ENCODE data around the gene CASP14. TPM values are rescaled to one million over a fixed set of nuclear protein-coding genes. Genes with fewer than 3 reads are reported as not detected.
"Not testable (repeated sequence)": the region's sequence is repeated elsewhere in the genome, so short reads cannot be mapped to it uniquely, and the experiment has no call there.

Gene CASP14
- total RNA-seq, 1 experiment from 2014 or later: not detected

DNA sequence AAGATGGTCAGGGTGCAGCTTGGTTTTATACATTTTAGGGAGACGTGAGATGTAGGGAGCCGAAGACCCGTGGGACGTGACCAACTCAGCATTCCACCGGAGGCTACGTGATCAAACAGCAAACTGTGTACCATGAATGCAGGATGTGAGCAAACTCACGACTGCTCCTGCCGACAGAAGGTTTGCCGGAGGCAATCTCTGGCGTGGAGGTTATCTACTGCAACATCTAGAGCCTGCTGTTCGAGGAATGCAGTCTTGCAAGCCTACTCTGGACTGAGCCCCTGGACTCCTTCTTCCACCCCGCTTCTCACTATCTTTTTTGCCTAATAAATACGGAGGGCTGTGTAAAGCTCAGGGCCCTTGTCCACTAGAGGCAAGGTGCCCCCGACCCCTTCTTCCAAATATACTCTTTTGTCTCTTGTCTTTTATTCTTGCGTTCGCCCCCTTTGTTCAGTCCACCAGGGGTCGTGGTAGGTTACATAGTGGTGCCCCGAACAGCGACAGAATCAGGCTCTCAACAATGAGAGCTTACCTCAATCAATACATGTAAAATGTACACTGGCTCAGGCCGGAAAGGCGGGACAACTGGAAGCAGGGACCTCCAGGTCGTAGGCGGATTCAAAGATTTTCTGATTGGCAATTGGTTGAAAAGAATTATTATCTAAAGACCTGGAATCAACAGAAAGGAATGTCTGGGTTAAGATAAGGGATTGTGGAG, 23.8 kb downstream of the CASP14 start:
- peak; percentile 45 for DNase-seq (ENCODE audit: low spot score)

DNA sequence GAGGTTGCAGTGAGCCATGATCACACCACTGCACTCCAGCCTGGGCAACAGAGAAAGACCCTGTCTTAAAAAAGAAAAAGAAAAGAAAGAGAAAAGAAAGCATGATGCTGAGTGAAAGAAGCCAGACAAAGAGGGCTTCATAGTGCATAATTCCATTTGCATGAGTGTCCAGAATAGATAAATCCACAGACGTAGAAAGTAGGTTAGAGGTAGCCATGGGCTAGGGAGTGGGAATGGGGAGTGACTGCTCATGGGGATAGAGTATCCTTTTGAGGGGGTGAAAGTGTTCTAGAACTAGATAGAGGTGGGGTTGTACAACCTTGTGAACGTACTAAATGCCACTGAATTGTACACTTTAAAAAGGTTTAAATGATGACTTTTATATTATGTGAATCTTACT, 25.1 kb downstream of the CASP14 start:
- DNase-seq (ENCODE audit: low spot score): no peak

DNA sequence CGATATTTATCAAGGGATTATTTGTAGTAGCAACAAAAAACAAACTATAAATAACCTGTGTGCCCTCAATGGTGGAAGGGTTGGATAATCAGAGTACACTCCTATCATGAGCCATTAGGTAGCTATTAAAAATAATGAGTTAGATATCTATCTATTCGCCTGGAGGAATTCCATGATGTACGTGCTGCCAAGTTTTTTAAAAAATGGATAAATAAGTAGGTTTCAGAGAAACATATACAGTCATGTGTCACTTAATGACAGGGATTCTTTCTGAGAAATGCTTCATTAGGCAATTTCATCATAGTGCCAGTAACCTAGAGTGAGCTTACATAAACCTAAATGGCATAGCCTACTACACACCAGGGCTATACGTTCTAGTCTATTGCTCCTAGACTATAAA, 26.5 kb downstream of the CASP14 start:
- DNase-seq (ENCODE audit: low spot score): no peak

DNA sequence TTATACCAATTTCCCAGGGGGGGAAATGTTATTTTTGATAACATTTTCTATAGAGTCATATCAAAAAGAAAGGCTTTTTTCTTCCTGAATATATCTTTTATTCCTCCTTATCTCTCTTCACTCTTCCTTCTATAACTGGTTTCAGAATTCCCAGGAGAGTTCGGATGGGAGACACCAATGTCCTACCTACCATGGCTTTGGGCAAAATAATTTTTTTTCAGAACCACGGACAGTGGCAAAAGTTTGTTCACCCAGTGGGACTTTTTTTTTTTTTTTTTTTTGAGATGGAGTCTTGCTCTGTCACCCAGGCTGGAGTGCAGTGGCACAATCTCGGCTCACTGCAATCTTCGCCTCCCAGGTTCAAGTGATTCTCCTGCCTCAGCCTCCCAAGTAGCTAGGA, 30.7 kb downstream of the CASP14 start:
- not testable (repeated sequence) for DNase-seq (ENCODE audit: low spot score)

DNA sequence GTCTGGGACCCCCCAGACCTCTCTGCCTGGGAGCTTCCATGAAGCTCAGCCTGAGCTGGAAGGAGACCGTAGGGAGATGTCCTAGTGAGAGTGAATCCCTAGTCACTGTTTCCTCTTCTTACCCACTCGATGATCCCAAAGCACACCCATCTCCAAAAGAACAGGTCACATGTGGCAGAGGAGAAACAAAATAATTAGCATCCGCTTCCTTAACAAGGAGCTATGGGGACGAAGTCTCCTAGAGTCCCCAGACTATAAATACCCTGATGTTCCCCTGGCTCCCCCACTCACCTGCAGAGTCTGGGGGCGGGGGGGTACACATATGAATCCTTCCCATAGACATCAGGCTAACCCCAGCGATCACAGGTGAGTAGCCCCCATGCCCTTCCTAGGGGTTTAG, 32.6 kb downstream of the CASP14 start, which contains the start of gene OR1I1:
Gene OR1I1, plus strand, starts transcription at position 301 of the 400 bp plus-strand sequence. CDS start 4,855 bp downstream, outside the sequence.
- DNase-seq (ENCODE audit: low spot score): no peak

DNA sequence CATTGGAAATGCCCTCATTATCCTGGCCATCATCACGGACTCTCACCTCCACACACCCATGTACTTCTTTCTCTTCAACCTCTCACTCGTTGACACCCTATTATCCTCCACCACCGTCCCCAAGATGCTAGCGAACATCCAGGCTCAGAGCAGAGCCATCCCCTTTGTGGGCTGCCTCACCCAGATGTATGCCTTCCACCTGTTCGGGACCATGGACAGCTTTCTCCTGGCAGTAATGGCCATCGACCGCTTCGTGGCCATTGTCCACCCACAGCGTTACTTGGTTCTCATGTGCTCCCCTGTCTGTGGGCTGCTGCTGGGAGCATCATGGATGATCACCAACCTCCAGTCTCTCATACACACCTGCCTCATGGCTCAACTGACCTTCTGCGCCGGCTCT, 37.9 kb downstream of the CASP14 start:
- DNase-seq (ENCODE audit: low spot score): no peak

DNA sequence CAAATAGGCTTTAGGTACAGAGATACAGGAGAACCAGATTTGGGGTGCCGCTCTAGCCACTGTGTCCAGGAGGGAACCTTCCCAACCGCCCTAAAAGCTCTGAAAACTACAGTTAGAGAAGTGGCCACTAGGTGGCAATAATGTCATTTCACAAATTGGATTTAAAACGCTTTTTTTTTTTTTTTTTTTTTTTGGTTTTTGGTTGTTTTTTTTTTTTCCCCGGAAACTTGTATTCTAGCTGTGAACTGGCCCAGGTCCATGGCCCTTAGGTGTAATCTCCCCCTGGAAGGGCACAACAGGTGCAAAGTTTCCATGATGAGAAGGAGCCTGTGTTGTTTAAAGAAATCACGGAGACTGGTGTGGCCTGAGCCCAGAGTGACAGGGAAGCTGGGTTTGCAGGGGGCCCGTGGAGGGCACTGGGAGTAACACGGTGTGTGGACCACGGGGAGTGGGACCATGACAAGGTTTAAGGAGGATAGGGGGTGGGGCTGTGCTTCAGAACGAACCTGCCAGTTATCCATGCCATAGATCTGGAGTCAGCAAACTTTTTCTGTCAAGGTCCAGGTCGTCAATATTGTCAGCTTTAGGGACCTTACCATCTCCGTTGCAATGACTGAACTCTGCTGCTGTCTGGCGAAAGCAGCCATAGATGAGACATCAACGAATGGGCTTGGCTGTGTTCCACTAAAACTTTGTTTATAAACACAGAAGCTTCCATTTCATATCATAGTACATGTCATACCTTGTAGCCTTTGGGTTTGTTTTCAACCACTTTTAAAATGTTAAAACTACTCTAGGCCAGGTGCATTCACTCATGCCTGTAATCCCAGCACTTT, 42.9 kb downstream of the CASP14 start:
- DNase-seq (ENCODE audit: low spot score): peak; percentile 53

DNA sequence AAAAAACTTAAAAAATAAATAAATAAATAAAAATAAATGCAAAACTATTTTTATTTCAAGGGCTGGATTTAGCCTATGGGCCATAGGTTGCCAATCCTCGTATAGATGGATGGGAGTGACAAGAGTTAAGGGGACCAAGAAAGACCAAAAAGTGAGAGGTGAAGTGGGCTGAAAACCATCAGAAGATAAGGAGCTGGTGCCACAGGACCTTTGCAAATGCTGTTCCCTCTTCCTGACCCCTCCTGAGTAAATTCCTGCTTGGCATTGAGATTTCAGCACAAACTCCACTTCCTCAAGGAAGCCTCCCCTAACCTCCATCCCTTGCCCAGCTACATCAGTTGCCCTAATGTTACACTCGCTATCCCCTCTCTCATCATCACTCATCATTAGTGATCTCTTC, 43.7 kb downstream of the CASP14 start:
- no peak for DNase-seq (ENCODE audit: low spot score)

DNA sequence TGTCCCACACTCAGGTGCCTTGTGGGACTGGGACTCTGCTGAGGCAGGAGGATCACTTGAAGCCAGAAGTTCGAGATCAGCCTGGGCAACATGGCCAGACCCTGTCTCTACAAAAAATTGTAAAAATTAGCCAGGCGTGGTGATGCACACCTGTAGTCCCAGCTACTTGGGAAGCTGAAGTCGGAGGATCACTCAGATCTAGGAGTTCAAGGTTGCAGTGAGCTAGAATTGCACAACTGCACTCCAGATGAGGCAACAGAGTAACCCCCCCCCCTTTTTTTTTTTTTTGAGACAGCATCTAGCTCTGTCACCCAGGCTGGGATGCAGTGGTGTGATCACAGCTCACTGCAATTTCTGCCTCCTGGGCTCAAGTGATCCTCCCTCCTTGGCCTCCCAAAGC, 46.9 kb downstream of the CASP14 start:
- no peak for DNase-seq (ENCODE audit: low spot score)

DNA sequence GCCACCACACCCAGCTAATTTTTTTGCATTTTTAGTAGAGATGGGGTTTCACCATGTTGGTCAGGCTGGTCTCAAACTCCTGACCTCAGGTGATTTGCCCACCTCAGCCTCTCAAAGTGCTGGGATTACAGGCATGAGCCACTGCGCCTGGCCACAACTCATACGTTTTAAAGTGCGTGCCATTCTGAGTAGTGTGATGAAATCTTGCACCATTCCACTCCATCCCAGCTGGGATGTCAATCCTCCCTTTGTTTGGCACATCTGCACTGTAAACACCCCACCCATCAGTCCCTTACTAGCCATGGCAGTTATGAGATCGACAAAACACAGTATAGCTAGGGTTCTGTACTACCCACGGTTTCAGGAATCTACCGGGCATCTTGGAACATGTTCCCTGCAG, 48.7 kb downstream of the CASP14 start:
- DNase-seq (ENCODE audit: low spot score): not testable (repeated sequence)

DNA sequence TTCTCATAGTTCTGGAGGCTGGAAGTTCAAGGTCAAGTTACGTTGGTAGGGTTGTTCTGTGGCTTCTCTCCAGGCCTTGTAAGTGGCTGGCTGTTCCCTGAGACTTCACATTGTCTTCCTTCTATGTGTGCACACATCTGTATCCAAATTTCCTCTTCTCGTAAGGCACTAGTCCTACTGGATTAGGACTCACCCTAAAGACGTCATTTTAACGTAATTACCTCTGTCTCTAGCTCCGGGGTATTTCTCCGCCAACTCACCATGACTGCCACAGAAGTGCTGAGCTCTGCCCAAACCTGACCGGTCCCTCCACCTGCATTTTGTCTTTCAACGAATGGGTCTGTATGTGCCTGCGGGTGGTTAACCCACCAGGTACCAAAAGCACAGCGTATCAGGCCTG, 49.2 kb downstream of the CASP14 start:
- DNase-seq (ENCODE audit: low spot score): no peak

DNA sequence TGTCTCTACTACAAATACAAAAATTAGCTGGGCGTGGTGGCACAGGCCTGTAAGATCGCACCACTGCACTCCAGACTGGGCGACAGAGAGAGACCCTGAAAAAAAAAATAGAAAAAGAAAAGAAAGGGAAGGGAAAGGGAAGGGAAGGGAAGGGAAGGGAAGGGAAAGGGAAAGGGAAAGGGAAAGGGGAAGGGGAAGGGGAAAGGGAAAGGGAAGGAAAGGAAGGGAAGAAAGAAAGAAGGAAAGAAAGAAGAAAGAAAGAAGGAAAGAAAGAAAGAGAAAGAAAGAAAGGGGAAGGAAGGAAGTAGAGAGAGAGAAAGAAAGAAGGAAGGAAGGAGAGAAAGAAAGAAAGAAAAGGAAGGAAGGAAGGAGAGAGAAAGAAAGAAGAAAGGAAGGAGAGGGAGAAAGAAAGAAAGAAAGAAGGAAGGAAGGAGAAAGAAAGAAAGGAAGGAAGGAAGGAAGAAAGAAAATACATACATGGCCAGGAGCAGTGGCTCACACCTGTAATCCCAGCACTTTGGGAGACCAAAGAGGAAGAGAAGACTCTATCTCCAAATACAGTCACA, 49.8 kb downstream of the CASP14 start:
- DNase-seq (ENCODE audit: low spot score): no peak

DNA sequence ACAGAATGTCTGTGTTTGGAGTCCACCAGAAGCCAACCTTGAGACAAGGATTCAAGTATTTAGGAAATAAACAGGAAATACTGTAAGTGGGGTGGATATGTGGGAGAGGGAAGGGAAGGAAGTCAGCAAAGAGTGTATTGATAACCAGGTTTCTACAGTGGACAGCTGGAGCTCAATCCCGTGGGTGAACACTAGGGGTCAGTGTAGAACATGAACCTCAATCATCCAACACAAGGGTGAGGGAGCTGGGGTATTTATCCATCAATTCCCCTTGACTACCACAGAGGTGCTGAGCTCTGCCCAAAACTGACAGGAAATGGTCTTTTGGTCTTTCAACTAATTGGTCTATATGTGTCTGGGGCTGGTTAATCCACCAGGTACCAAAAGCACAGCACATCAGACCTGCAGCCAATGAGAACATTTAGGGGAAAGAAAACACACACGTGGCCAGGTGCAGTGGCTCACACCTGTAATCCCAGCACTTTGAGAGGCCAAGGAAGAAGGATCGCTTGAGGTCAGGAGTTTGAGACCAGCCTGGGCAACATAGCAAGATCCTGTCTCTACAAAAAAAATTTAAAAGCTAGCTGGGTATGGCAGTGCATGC, 52.3 kb downstream of the CASP14 start:
- DNase-seq (ENCODE audit: low spot score): no peak

DNA sequence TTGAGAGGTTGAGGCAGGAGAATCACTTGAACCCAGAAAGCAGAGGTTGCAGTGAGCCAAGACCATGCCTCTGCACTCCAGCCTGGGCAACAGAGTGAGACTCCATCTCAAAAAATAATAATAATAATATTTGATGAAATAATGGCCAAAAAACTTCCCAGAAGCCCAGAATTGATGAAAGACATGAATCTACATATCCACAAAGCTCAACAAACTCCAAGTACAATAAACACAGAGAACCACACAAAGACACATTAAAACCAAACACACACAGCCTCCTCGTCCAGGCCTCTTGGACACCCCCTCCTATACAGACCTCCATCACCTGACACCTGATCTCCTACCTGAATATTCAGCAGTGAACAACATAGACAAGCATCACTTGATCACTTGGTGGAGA, 54.7 kb downstream of the CASP14 start:
- no peak for DNase-seq (ENCODE audit: low spot score)

DNA sequence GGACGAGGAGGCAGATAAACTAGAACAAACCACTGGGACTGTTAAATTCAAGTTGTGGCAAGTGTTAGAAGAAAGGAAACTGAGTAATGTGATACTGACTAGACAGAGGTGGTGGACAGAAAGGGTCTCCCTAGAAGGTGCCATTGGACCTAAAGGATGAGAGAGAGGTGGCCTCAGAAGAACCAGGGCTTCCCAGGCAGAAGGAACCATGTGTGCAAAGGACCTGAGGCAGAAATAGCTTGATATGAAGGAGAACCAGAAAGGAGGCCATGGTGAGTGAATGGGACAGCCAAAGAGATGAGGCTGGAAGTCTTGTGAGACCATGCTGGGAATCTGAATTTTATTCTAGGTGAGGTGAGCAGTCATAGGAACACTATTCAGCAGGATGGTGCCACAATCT, 55.1 kb downstream of the CASP14 start:
- DNase-seq (ENCODE audit: low spot score): no peak

DNA sequence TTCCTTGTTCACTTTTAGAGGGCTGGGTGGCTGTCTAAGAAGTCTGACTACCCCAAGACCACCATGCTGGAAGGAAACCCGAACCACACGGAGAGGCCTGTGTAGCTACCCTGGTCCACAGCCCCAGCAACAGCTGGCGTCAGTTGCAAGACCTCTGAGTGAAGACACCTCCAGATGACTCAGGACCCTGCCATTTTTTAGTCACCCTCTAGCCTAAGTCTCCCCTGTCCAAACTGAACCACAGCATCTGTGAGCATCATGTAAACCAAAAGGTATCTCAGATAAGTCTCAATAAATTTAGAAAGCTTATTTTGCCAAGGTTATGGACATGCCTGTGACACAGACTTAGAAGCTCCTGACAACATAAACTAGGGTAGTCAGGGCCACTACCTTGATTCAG, 55.8 kb downstream of the CASP14 start:
- DNase-seq (ENCODE audit: low spot score): no peak

DNA sequence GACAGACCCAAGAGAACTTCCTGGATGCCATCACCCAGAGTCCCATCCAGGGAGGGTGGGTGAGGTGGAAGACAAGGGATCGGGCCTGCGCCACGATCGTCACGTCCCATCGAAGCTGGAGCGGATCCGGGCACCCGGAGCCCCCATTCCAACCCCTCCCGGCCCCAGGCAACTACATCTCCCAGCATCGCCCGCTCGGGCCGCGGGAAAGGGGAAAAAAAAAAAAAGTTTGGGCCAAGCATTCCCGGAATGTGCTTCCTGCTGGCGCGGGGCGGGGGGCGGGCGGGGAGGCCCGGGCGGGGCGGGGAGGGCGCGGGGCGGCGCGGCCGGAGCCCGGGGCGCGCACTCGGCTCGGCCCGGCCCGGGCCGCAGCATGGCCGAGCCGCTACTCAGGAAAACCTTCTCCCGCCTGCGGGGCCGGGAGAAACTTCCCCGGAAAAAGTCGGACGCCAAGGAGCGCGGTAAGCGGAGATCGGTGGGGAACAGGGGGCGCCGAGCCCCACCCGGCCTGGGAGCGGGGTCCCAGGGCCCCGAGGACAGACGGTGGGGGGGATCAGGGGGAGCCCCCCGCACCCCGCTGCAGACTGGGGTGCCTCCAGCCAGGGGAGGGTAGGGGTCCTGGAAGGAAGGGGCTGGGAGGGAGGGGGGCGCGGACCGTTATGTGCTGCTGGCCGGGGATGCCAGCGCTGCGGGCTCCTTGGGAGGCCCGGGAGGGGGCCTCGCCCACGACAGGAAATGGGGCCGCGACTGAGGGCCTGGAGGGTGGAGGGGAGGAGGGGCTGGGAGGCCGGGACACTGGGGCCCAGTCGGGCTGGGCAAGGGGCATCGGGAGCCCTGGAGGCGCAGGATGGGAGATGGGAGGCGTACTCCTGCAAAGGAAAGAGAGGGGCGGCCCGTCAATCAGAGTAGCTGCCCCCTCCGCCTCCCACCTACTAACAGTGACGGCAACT, 58.1 kb downstream of the CASP14 start, which contains the start of gene SYDE1:
Gene SYDE1, plus strand, starts transcription at position 341 of the 950 bp plus-strand sequence. Its CDS starts 33 bp downstream, at position 374.
- DNase-seq (ENCODE audit: low spot score): peak; percentile 69

All from A172 (cell line).